Keratinocyte (primary cell): Measurements from ENCODE around the gene HHIP. TPM values are rescaled to one million over a fixed set of nuclear protein-coding genes. Genes with fewer than 3 reads are reported as not detected.

Source experiments
- DNase-seq: peaks from one replicate; pipeline ENCODE4 v3.0.0-alpha.2; 2011; ENCODE audit warnings: low read depth, missing footprints, low spot score
- FAIRE-seq: peaks from 2 replicates; lab custom pipeline; 2011; peaks lifted over from hg19 to GRCh38; lab: Jason Lieb, UNC
- H2AFZ ChIP-seq: 2 replicates; pipeline ENCODE4 v1.6.0; 2012; ENCODE audit warnings: low read length, control low read depth, inconsistent platforms; ENCODE audit not compliant: control insufficient read depth
- H3K27ac ChIP-seq: 2 replicates; pipeline ENCODE4 v1.5.1; 2011; ENCODE audit warnings: low read length; ENCODE audit not compliant: control insufficient read depth, insufficient read depth
- H3K27me3 ChIP-seq: 3 replicates; pipeline ENCODE4 v1.6.0; 2011; ENCODE audit warnings: low read length; ENCODE audit not compliant: control insufficient read depth, insufficient read depth; ENCODE audit errors: extremely low read depth
- H3K36me3 ChIP-seq, 2 experiments: 2 replicates in 1 of 2; 3 replicates in 1 of 2; pipeline ENCODE4 v1.5.1; 2011; ENCODE audit warnings: low read length in 2 of 2, mild to moderate bottlenecking in 1 of 2; ENCODE audit not compliant: control insufficient read depth in 2 of 2, insufficient read depth in 2 of 2; ENCODE audit errors: extremely low read depth in 1 of 2
- H3K4me1 ChIP-seq: 3 replicates; pipeline ENCODE4 v1.5.1; 2011; ENCODE audit warnings: low read length; ENCODE audit not compliant: control insufficient read depth, insufficient read depth; ENCODE audit errors: extremely low read depth
- H3K4me2 ChIP-seq: 3 replicates; pipeline ENCODE4 v1.6.0; 2011; ENCODE audit warnings: low read depth, low read length; ENCODE audit not compliant: control insufficient read depth, insufficient read depth; ENCODE audit errors: extremely low read depth
- H3K4me3 ChIP-seq, 3 experiments: fragments of 200-600 bp in 1 of 3; sonication (generic) in 1 of 3; 2 replicates in 2 of 3; 3 replicates in 1 of 3; pipeline ENCODE4 v1.5.1; 2011 to 2016; ENCODE audit warnings: low read length in 3 of 3, mild to moderate bottlenecking in 3 of 3, control low read depth in 2 of 3, inconsistent platforms in 1 of 3, low read depth in 1 of 3, mixed read lengths in 1 of 3, mixed run types in 1 of 3, moderate library complexity in 1 of 3; ENCODE audit not compliant: control insufficient read depth in 2 of 3, insufficient read depth in 2 of 3; ENCODE audit errors: extremely low read depth in 1 of 3
- H3K79me2 ChIP-seq: 2 replicates; pipeline ENCODE4 v1.6.0; 2012; ENCODE audit warnings: low read length; ENCODE audit not compliant: control insufficient read depth, insufficient read depth
- H3K9ac ChIP-seq: 3 replicates; pipeline ENCODE4 v1.6.0; 2011; ENCODE audit warnings: low read length; ENCODE audit not compliant: control insufficient read depth, insufficient read depth; ENCODE audit errors: extremely low read depth
- H3K9me1 ChIP-seq: 3 replicates; pipeline ENCODE4 v1.6.0; 2011; ENCODE audit warnings: low read length; ENCODE audit not compliant: control insufficient read depth, insufficient read depth; ENCODE audit errors: extremely low read depth
- H3K9me3 ChIP-seq: 2 replicates; pipeline ENCODE4 v1.5.1; 2012; ENCODE audit warnings: low read depth, low read length; ENCODE audit not compliant: control insufficient read depth
- H4K20me1 ChIP-seq: 3 replicates; pipeline ENCODE4 v1.6.0; 2011; ENCODE audit warnings: low read length; ENCODE audit not compliant: control insufficient read depth, insufficient read depth; ENCODE audit errors: extremely low read depth
- CTCF ChIP-seq, 3 experiments: IDR thresholded peaks in 1 of 3; conservative IDR thresholded peaks in 1 of 3; optimal IDR thresholded peaks in 1 of 3; 2 replicates in 2 of 3; 3 replicates in 1 of 3; pipeline versions ENCODE3 to v1.5.1; 2011; ENCODE audit warnings: low read length in 3 of 3, mild to moderate bottlenecking in 3 of 3, moderate library complexity in 2 of 3, control low read depth in 1 of 3, inconsistent platforms in 1 of 3; ENCODE audit not compliant: insufficient read depth in 2 of 3; ENCODE audit errors: extremely low read depth in 1 of 3
- EZH2 ChIP-seq: IDR thresholded peaks from one replicate; pipeline ENCODE4 v1.6.1; 2012; ENCODE audit warnings: inconsistent platforms, mild to moderate bottlenecking, low read length, moderate library complexity
- dilution Hi-C: fragments of 300-500 bp; cut with MboI; formaldehyde crosslinking; loops from one replicate; pipeline ENCODE4 v1.7.0; 2020; ENCODE audit warnings: low sequenced_read_pairs; ENCODE audit not compliant: extremely low pct_ligation_motif_present
- polyA plus RNA-seq, 5 experiments: library from polyadenylated mRNA; depleted of rRNA in 3 of 5; stranded (reverse) in 3 of 5; stranded (forward) in 1 of 5; unstranded in 1 of 5; fragments of >200 nt; gene quantifications; 1 replicate in 1 of 5; 2 replicates in 3 of 5; 3 replicates in 1 of 5; pipeline versions ENCODE4 v1.2.1 to v1.2.3, GENCODE V29; 2011 to 2012; ENCODE audit warnings: missing spikeins in 2 of 5, low read depth in 1 of 5, low replicate concordance in 1 of 5

HHIP gene
- polyA plus RNA-seq, 1 donor (not counting 4 experiments of a cell fraction or from before 2014, with no cell fraction given): 0.20 TPM

GRCh38 chr4:144720491-144720890, 74.5 kb downstream of the HHIP start:
- Histone ChIP-seq H3K4me1 (no peaks in the 10 kb centered on the region), H3K27me3 (no peaks in the 10 kb centered on the region), H3K9me3 (no peaks in the 10 kb centered on the region), H4K20me1 (no peaks in the 10 kb centered on the region), H3K9ac (no peak overlapping the region), H2AFZ (no peak overlapping the region), H3K27ac (no peak overlapping the region), H3K4me2 (no peak overlapping the region), H3K4me3 (no peak overlapping the region), H3K9me1 (no peaks in the 10 kb centered on the region), H3K79me2 (no peaks in the 10 kb centered on the region), H3K36me3 (no peaks in the 10 kb centered on the region)
- no peak for TF ChIP-seq EZH2
- TF ChIP-seq CTCF (optimal IDR thresholded peaks at IDR 0.05 in 1 of 3, IDR thresholded peaks at IDR 0.05 in 1 of 3, conservative IDR thresholded peaks at IDR 0.05 in 1 of 3; ENCODE audit: extremely low read depth in 1 of 3, insufficient read depth in 2 of 3, low read length in 3 of 3): no peak
- dilution Hi-C loops: no loop called here
- FAIRE-seq (no peak), DNase-seq (no peak)

- H3K36me3 ChIP-seq: no peaks in the 10 kb centered on the region
- H3K27me3 ChIP-seq: no peaks in the 10 kb centered on the region
- no peaks in the 10 kb centered on the region for H3K9me3 ChIP-seq
- H3K4me3 ChIP-seq: no peak overlapping the region
- no peak overlapping the region for H3K4me2 ChIP-seq
- dilution Hi-C loops: no loop called here
- H4K20me1 ChIP-seq: no peaks in the 10 kb centered on the region
- FAIRE-seq: no peak
- no peaks in the 10 kb centered on the region for H3K9me1 ChIP-seq
- no peaks in the 10 kb centered on the region for H3K4me1 ChIP-seq
- no peak overlapping the region for H3K27ac ChIP-seq
- no peak for DNase-seq
- no peak overlapping the region for H3K9ac ChIP-seq
- no peaks in the 10 kb centered on the region for H3K79me2 ChIP-seq
- H2AFZ ChIP-seq: no peak overlapping the region
- no peak for TF ChIP-seq CTCF (optimal IDR thresholded peaks at IDR 0.05 in 1 of 3, IDR thresholded peaks at IDR 0.05 in 1 of 3, conservative IDR thresholded peaks at IDR 0.05 in 1 of 3; ENCODE audit: extremely low read depth in 1 of 3, insufficient read depth in 2 of 3, low read length in 3 of 3)
- no peak for TF ChIP-seq EZH2
These were observed 76.0 kb downstream of the HHIP start for GRCh38 chr4:144721994-144722393.
